HCT116 (cell line): ENCODE results near the gene JAM3. TPM values are rescaled to one million over a fixed set of nuclear protein-coding genes. Genes with fewer than 3 reads are reported as not detected.
"Not testable (repeated sequence)": the region's sequence is repeated elsewhere in the genome, so short reads cannot be mapped to it uniquely, and the experiment has no call there.

Experiments
- ATAC-seq: fragments of 200-7000 bp; cut with Tn5 transposase; 2 replicates; pipeline ENCODE4 v1.9.1; 2020; ENCODE audit warnings: mild to moderate bottlenecking, moderate library complexity
- BruUV-seq: library from RNA; stranded (reverse); fragments of 400-500 nt; replicated peaks from 2 replicates; lab custom pipeline; 2021; lab: Mats Ljungman, UMichigan
- CTCF ChIA-PET: fragments of 300-600 bp; sonication (Branson Sonifier 250); formaldehyde crosslinking; loops from one replicate; lab custom pipeline; 2021; ENCODE audit warnings: antibody characterized with exemption; lab: Charles Lee
- POLR2A ChIA-PET: fragments of 300-600, 350-600 bp; sonication (Branson Sonifier 250); formaldehyde crosslinking; loops from one replicate; lab custom pipeline; 2021; ENCODE audit warnings: antibody characterized with exemption; lab: Charles Lee
- RAD21 ChIA-PET, 2 experiments: fragments of 300-600 bp; sonication (Branson Sonifier 250); formaldehyde crosslinking; loops; one replicate each; lab custom pipeline; 2023; ENCODE audit warnings: low total read pairs in 2 of 2; ENCODE audit not compliant: uncharacterized antibody in 2 of 2, unreplicated experiment in 2 of 2, low non-redundant PET in 1 of 2; lab: Charles Lee
- DNase-seq: peaks from one replicate; pipeline ENCODE4 v3.0.0-alpha.2; 2010; ENCODE audit warnings: low read depth, low spot score
- H2AFZ ChIP-seq: fragments of 200-600 bp; shearing (Covaris generic), sonication (generic); 2 replicates; pipeline ENCODE4 v1.6.1; 2017; ENCODE audit warnings: low read depth, mixed run types, mixed read lengths, antibody characterized with exemption, low read length; ENCODE audit not compliant: poor library complexity, severe bottlenecking
- H3K27ac ChIP-seq: 2 replicates; pipeline ENCODE4 v1.5.1; 2012; ENCODE audit warnings: low read depth, low read length
- H3K27me3 ChIP-seq: fragments of 200-600 bp; sonication (generic); 2 replicates; pipeline ENCODE4 v1.6.1; 2016; ENCODE audit warnings: mixed run types, low read length, mixed read lengths; ENCODE audit not compliant: insufficient read depth
- H3K36me3 ChIP-seq, 2 experiments: fragments of 200-500 bp in 1 of 2; fragments of 200-600 bp in 1 of 2; sonication (Bioruptor generic) in 1 of 2; sonication (generic) in 1 of 2; 2 replicates each; pipeline versions ENCODE4 v1.5.1 to v1.6.1; 2014 to 2016; ENCODE audit warnings: low read length in 2 of 2, inconsistent platforms in 1 of 2, mixed read lengths in 1 of 2, mixed run types in 1 of 2; ENCODE audit not compliant: insufficient read depth in 2 of 2, control insufficient read depth in 1 of 2
- H3K4me1 ChIP-seq, 2 experiments: fragments of 200-600 bp in 1 of 2; sonication (generic) in 1 of 2; 2 replicates each; pipeline versions ENCODE4 v1.5.1 to v1.6.1; 2012 to 2017; ENCODE audit warnings: low read length in 2 of 2, inconsistent platforms in 1 of 2, mild to moderate bottlenecking in 1 of 2, mixed read lengths in 1 of 2, mixed run types in 1 of 2, moderate library complexity in 1 of 2; ENCODE audit not compliant: insufficient read depth in 2 of 2, control insufficient read depth in 1 of 2
- H3K4me2 ChIP-seq: fragments of 200-600 bp; sonication (generic); 2 replicates; pipeline ENCODE4 v1.6.1; 2017; ENCODE audit warnings: mixed run types, low read length, mixed read lengths
- H3K4me3 ChIP-seq, 2 experiments: fragments of 200-600 bp in 1 of 2; sonication (generic) in 1 of 2; replicated peaks in 1 of 2; 2 replicates each; pipeline ENCODE4 v1.5.1; 2011 to 2016; ENCODE audit warnings: low read length in 2 of 2, control low read depth in 1 of 2, low read depth in 1 of 2, mild to moderate bottlenecking in 1 of 2, mixed read lengths in 1 of 2, mixed run types in 1 of 2
- H3K79me2 ChIP-seq: fragments of 200-600 bp; sonication (generic); 2 replicates; pipeline ENCODE4 v1.6.1; 2017; ENCODE audit warnings: mild to moderate bottlenecking, mixed run types, low read length, moderate library complexity, mixed read lengths; ENCODE audit not compliant: insufficient read depth
- H3K9ac ChIP-seq: fragments of 200-600 bp; sonication (generic); 2 replicates; pipeline ENCODE4 v1.6.1; 2016; ENCODE audit warnings: low read length, mixed read lengths
- H3K9me2 ChIP-seq: fragments of 200-600 bp; sonication (generic), shearing (Covaris generic); 2 replicates; pipeline ENCODE4 v1.6.1; 2017; ENCODE audit warnings: mixed run types, mild to moderate bottlenecking, moderate library complexity; ENCODE audit not compliant: insufficient read depth
- H3K9me3 ChIP-seq, 2 experiments: fragments of 200-500 bp in 1 of 2; fragments of 200-600 bp in 1 of 2; sonication (Bioruptor generic) in 1 of 2; sonication (generic) in 1 of 2; 2 replicates each; pipeline ENCODE4 v1.6.1; 2014 to 2017; ENCODE audit warnings: low read length in 2 of 2, mixed read lengths in 2 of 2, inconsistent platforms in 1 of 2, low read depth in 1 of 2, mild to moderate bottlenecking in 1 of 2, mixed run types in 1 of 2, moderate library complexity in 1 of 2; ENCODE audit not compliant: control insufficient read depth in 1 of 2, insufficient read depth in 1 of 2
- H4K20me1 ChIP-seq: fragments of 200-600 bp; sonication (generic), shearing (Covaris generic); 2 replicates; pipeline ENCODE4 v1.6.1; 2017; ENCODE audit warnings: mixed run types, mild to moderate bottlenecking, moderate library complexity; ENCODE audit not compliant: insufficient read depth
- CBX3 ChIP-seq: IDR thresholded peaks from 2 replicates; pipeline ENCODE4 v1.6.1; 2012; ENCODE audit warnings: low read depth
- ELF1 ChIP-seq: IDR thresholded peaks from 2 replicates; pipeline ENCODE4 v1.6.1; 2012; ENCODE audit warnings: low read depth, borderline replicate concordance
- POLR2A ChIP-seq: IDR thresholded peaks from 2 replicates; pipeline ENCODE4 v1.7.0; 2011; ENCODE audit warnings: borderline replicate concordance; ENCODE audit not compliant: insufficient read depth, insufficient read length; ENCODE audit errors: extremely low read depth
- POLR2AphosphoS5 ChIP-seq: IDR thresholded peaks from 2 replicates; pipeline ENCODE4 v1.6.1; 2011; ENCODE audit warnings: mild to moderate bottlenecking, low read depth, low read length, moderate library complexity
- SIN3A ChIP-seq: IDR thresholded peaks from 2 replicates; pipeline ENCODE4 v1.6.1; 2012; ENCODE audit warnings: low read depth
- SP1 ChIP-seq: IDR thresholded peaks from 2 replicates; pipeline ENCODE4 v1.6.1; 2012; ENCODE audit warnings: low read depth
- ZNF274 ChIP-seq: fragments of 200-500 bp; sonication (Bioruptor generic); IDR thresholded peaks from 2 replicates; pipeline ENCODE4 v1.6.1; 2014; ENCODE audit warnings: mild to moderate bottlenecking, low read depth, low read length, inconsistent platforms
- intact Hi-C: fragments of 100-400 bp; cut with micrococcal nuclease; formaldehyde crosslinking; loops from 2 replicates; pipeline ENCODE4 v1.10.0; 2022
- total RNA-seq: library from RNA; stranded (reverse); gene quantifications from one replicate; pipeline ENCODE4 v1.2.1, GENCODE V29; 2021; ENCODE audit not compliant: unreplicated experiment
- TF ChIP-seq, protein P1 (sequence below): IDR thresholded peaks from 2 replicates; pipeline ENCODE4 v1.6.1; 2011; ENCODE audit warnings: mild to moderate bottlenecking, low read length, moderate library complexity; ENCODE audit not compliant: insufficient replicate concordance; ENCODE audit errors: extremely low read depth

Gene JAM3
- total RNA-seq, 1 experiment from 2014 or later, result 0.25 TPM

DNA sequence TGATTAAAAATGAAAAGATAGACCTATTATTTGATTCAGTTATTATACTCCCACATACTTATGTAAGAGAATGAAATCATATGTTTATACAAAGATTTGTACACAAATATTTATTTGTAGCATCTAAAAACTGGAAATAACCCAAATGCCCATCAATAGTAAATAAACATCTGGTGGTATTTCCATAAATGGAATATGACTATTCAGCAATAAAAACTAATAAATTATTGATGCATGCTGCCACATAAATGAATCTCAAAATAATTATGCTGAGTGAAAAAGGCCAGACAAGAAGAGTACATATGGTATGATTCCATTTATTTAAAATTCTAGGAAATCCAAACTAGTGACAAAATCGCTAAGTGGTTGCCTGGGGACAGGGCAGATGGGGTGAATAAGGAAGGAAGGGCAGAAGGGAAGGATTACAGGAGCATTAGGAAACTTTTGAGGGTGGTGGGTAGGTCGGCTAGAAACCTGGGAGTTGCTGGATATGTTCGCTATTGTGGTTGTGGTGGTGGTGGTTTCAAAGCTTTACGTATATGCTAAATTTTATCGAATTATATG is 41.5 kb downstream of the JAM3 start:
- H3K9me2 ChIP-seq, result no peaks in the 10 kb centered on the region
- no peak overlapping the region for H3K4me2 ChIP-seq
- BruUV-seq, result no TSS peak
- H2AFZ ChIP-seq, result no peak overlapping the region
- H4K20me1 ChIP-seq, result no peaks in the 10 kb centered on the region
- H3K27ac ChIP-seq, result no peak overlapping the region
- ATAC-seq, result no peak
- TF ChIP-seq POLR2A (no peak), ZNF274 (no peak), SP1 (no peak), CBX3 (no peak), SIN3A (no peak), POLR2AphosphoS5 (no peak), ELF1 (no peak)
- TF ChIP-seq, protein P1, sequence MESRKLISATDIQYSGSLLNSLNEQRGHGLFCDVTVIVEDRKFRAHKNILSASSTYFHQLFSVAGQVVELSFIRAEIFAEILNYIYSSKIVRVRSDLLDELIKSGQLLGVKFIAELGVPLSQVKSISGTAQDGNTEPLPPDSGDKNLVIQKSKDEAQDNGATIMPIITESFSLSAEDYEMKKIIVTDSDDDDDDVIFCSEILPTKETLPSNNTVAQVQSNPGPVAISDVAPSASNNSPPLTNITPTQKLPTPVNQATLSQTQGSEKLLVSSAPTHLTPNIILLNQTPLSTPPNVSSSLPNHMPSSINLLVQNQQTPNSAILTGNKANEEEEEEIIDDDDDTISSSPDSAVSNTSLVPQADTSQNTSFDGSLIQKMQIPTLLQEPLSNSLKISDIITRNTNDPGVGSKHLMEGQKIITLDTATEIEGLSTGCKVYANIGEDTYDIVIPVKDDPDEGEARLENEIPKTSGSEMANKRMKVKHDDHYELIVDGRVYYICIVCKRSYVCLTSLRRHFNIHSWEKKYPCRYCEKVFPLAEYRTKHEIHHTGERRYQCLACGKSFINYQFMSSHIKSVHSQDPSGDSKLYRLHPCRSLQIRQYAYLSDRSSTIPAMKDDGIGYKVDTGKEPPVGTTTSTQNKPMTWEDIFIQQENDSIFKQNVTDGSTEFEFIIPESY, result no peak
- TF ChIP-seq, all 23 proteins: peak for 0
- RAD21 ChIA-PET, result no interaction called here
- no peaks in the 10 kb centered on the region for H3K4me1 ChIP-seq
- H3K9ac ChIP-seq, result no peak overlapping the region
- H3K79me2 ChIP-seq, result no peaks in the 10 kb centered on the region
- POLR2A ChIA-PET, result no interaction called here
- CTCF ChIA-PET, result no interaction called here
- DNase-seq, result no peak
- peaks cover 10% of the 10 kb centered on the region for H3K27me3 ChIP-seq
- no peaks in the 10 kb centered on the region for H3K9me3 ChIP-seq
- H3K36me3 ChIP-seq, result no peaks in the 10 kb centered on the region
- intact Hi-C loops, result no loop called here
- no peak overlapping the region for H3K4me3 ChIP-seq

DNA sequence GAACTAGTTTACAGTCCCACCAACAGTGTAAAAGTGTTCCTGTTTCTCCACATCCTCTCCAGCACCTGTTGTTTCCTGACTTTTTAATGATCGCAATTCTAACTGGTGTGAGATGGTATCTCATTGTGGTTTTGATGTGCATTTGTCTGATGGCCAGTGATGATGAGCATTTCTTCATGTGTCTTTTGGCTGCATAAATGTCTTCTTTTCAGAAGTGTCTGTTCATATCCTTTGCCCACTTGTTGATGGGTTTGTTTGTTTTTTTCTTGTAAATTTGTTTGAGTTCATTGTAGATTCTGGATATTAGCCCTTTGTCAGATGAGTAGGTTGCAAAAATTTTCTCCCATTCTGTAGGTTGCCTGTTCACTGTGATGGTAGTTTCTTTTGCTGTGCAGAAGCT is 44.9 kb downstream of the JAM3 start:
- intact Hi-C loops, CTCF ChIA-PET: not testable (repeated sequence)

More for the DNA sequence above, 44.9 kb downstream of the JAM3 start:
- ATAC-seq, H3K79me2 ChIP-seq, H3K9me3 ChIP-seq, RAD21 ChIA-PET, POLR2A ChIA-PET, H3K4me3 ChIP-seq, BruUV-seq, H3K9ac ChIP-seq, H3K27ac ChIP-seq, DNase-seq, H3K9me2 ChIP-seq, H3K4me2 ChIP-seq, H3K36me3 ChIP-seq, H4K20me1 ChIP-seq, H3K4me1 ChIP-seq, H2AFZ ChIP-seq: not testable (repeated sequence)
- peaks cover 35% of the 10 kb centered on the region for H3K27me3 ChIP-seq
